WTC11 (cell line): ENCODE data around the gene TMEM120B. TPM values are rescaled to one million over a fixed set of nuclear protein-coding genes. Genes with fewer than 3 reads are reported as not detected.

Experiments used
- ATAC-seq: fragments of 200-7000 bp; cut with Tn5 transposase; 2 replicates; pipeline ENCODE4 v1.10.0; 2021; ENCODE audit warnings: mild to moderate bottlenecking, moderate library complexity
- CTCF ChIA-PET: fragments of 300-600 bp; sonication (Branson Sonifier 250); formaldehyde crosslinking; loops from one replicate; lab custom pipeline; 2021; ENCODE audit warnings: antibody characterized with exemption; lab: Charles Lee
- POLR2A ChIA-PET: fragments of 350-600 bp; sonication (Branson Sonifier 250); formaldehyde crosslinking; loops from one replicate; lab custom pipeline; 2021; ENCODE audit warnings: antibody characterized with exemption; lab: Charles Lee
- DNase-seq: peaks from one replicate; pipeline ENCODE4 v3.0.0; 2021; ENCODE audit warnings: low spot score
- H3K27ac Mint-ChIP-seq: 2 replicates; pipeline ENCODE4 v1.8.0; 2021; ENCODE audit warnings: mixed read lengths
- H3K27me3 Mint-ChIP-seq: 2 replicates; pipeline ENCODE4 v1.8.0; 2021; ENCODE audit warnings: low read depth, mild to moderate bottlenecking, moderate library complexity, mixed read lengths
- H3K36me3 Mint-ChIP-seq: 2 replicates; pipeline ENCODE4 v1.8.0; 2021; ENCODE audit warnings: mixed read lengths
- H3K4me1 Mint-ChIP-seq: 2 replicates; pipeline ENCODE4 v1.8.0; 2022; ENCODE audit warnings: mixed read lengths
- H3K4me3 Mint-ChIP-seq: 2 replicates; pipeline ENCODE4 v1.8.0; 2021; ENCODE audit warnings: mild to moderate bottlenecking, moderate library complexity, mixed read lengths
- H3K9me3 Mint-ChIP-seq: 2 replicates; pipeline ENCODE4 v1.8.0; 2021; ENCODE audit warnings: mixed read lengths
- AFF4 ChIP-seq: sonication (generic); formaldehyde crosslinking; IDR thresholded peaks from 2 replicates; pipeline ENCODE4 v1.8.1; 2023; ENCODE audit warnings: mild to moderate bottlenecking, missing genetic modification reagents, borderline replicate concordance
- E2F4 ChIP-seq: sonication (generic); formaldehyde crosslinking; IDR thresholded peaks from 2 replicates; pipeline ENCODE4 v1.8.1; 2022; ENCODE audit warnings: low read depth, mild to moderate bottlenecking, moderate library complexity, missing genetic modification reagents, borderline replicate concordance
- ELF4 ChIP-seq: sonication (generic); formaldehyde crosslinking; IDR thresholded peaks from 2 replicates; pipeline ENCODE4 v1.8.1; 2022; ENCODE audit warnings: low read depth, mild to moderate bottlenecking, moderate library complexity, missing genetic modification reagents
- ERG ChIP-seq: fragments of 250-450 bp; sonication (Bioruptor Pico); IDR thresholded peaks from 2 replicates; pipeline ENCODE4 v1.8.0; 2021; ENCODE audit warnings: mild to moderate bottlenecking
- FOXK1 ChIP-seq: sonication (generic); formaldehyde crosslinking; IDR thresholded peaks from 2 replicates; pipeline ENCODE4 v1.8.0; 2022; ENCODE audit warnings: mild to moderate bottlenecking, moderate library complexity, missing genetic modification reagents
- FOXP1 ChIP-seq: sonication (generic); formaldehyde crosslinking; IDR thresholded peaks from 2 replicates; pipeline ENCODE4 v1.8.0; 2022; ENCODE audit warnings: missing genetic modification reagents, mild to moderate bottlenecking, moderate library complexity, borderline replicate concordance
- GABPB1 ChIP-seq: sonication (generic); formaldehyde crosslinking; IDR thresholded peaks from 2 replicates; pipeline ENCODE4 v1.8.1; 2023; ENCODE audit warnings: mild to moderate bottlenecking, missing genetic modification reagents
- HMGXB4 ChIP-seq: sonication (generic); formaldehyde crosslinking; IDR thresholded peaks from 2 replicates; pipeline ENCODE4 v1.8.1; 2023; ENCODE audit warnings: mild to moderate bottlenecking, moderate library complexity, missing genetic modification reagents
- PREB ChIP-seq: sonication (generic); formaldehyde crosslinking; IDR thresholded peaks from 2 replicates; pipeline ENCODE4 v1.8.1; 2022; ENCODE audit warnings: mild to moderate bottlenecking, missing genetic modification reagents, moderate library complexity, borderline replicate concordance
- RELA ChIP-seq: sonication (generic); formaldehyde crosslinking; IDR thresholded peaks from 2 replicates; pipeline ENCODE4 v1.8.1; 2022; ENCODE audit warnings: missing genetic modification reagents, mild to moderate bottlenecking, borderline replicate concordance
- RORB ChIP-seq: fragments of 250-450 bp; sonication (Bioruptor Pico); IDR thresholded peaks from 2 replicates; pipeline ENCODE4 v1.9.0; 2021; ENCODE audit warnings: mild to moderate bottlenecking
- TCF7 ChIP-seq: sonication (generic); formaldehyde crosslinking; IDR thresholded peaks from 2 replicates; pipeline ENCODE4 v1.8.0; 2022; ENCODE audit warnings: mild to moderate bottlenecking, low read depth, missing genetic modification reagents, moderate library complexity
- TEAD1 ChIP-seq: sonication (generic); formaldehyde crosslinking; IDR thresholded peaks from 2 replicates; pipeline ENCODE4 v1.8.0; 2022; ENCODE audit warnings: mild to moderate bottlenecking, missing genetic modification reagents
- USF1 ChIP-seq: sonication (generic); formaldehyde crosslinking; IDR thresholded peaks from 2 replicates; pipeline ENCODE4 v1.8.0; 2022; ENCODE audit warnings: mild to moderate bottlenecking, missing genetic modification reagents
- ZMAT4 ChIP-seq: fragments of 250-450 bp; sonication (Bioruptor Pico); IDR thresholded peaks from 2 replicates; pipeline ENCODE4 v1.9.0; 2021; ENCODE audit warnings: mild to moderate bottlenecking
- ZNF281 ChIP-seq: sonication (generic); formaldehyde crosslinking; IDR thresholded peaks from 2 replicates; pipeline ENCODE4 v1.8.0; 2023; ENCODE audit warnings: mild to moderate bottlenecking, missing genetic modification reagents
- ZNF416 ChIP-seq: fragments of 250-450 bp; sonication (Bioruptor Pico); IDR thresholded peaks from 2 replicates; pipeline ENCODE4 v1.9.0; 2021; ENCODE audit warnings: mild to moderate bottlenecking, inconsistent platforms
- ZNF671 ChIP-seq: fragments of 250-450 bp; sonication (Bioruptor Pico); IDR thresholded peaks from 2 replicates; pipeline ENCODE4 v1.8.0; 2021; ENCODE audit warnings: mild to moderate bottlenecking
- ZSCAN18 ChIP-seq: fragments of 250-450 bp; sonication (Bioruptor Pico); IDR thresholded peaks from 2 replicates; pipeline ENCODE4 v2.1.2; 2022; ENCODE audit warnings: mild to moderate bottlenecking, moderate library complexity
- total RNA-seq: library from RNA; stranded (reverse); gene quantifications from 3 replicates; pipeline ENCODE4 v1.2.3, GENCODE V29; 2021

Gene TMEM120B
- total RNA-seq, 1 experiment from 2014 or later = 36.9 TPM

- H3K27me3 Mint-ChIP-seq = no peaks in the 10 kb centered on the region
- no peaks in the 10 kb centered on the region for H3K9me3 Mint-ChIP-seq
- DNase-seq (peak; percentile 83), ATAC-seq (peak; percentile 59)
- ChIA-PET CTCF (interaction anchor here (0.8 to 12.5 kb wide), 8 partner anchors 4 to 338 kb away, joined by 3 to 532 read pairs (median 6); partner anchors contain the start of genes PSMD9, RHOF and SETD1B), POLR2A (interaction anchor here (0.6 to 11.7 kb wide), 7 partner anchors 6 to 1172 kb away, joined by 3 to 161 read pairs (median 8); partner anchors contain the start of genes PSMD9, RHOF and TMEM120B)
- peak overlapping the region; percentile 79 for H3K4me3 Mint-ChIP-seq
- peaks cover 11% of the 10 kb centered on the region for H3K36me3 Mint-ChIP-seq
- H3K4me1 Mint-ChIP-seq = peaks cover 42% of the 10 kb centered on the region
- peak overlapping the region; percentile 100 for H3K27ac Mint-ChIP-seq
- TF ChIP-seq RELA (CRISPR knock-in tag) (no peak), ZSCAN18 (CRISPR knock-in tag) (no peak), ZNF416 (CRISPR knock-in tag) (peak; percentile 43; the same call in 1 of the 2 replicates), AFF4 (CRISPR knock-in tag) (0 out of 2 replicates have a peak, but pooled peaks have one; percentile 23), E2F4 (no peak), TCF7 (no peak), ZNF281 (no peak), HMGXB4 (CRISPR knock-in tag) (0 out of 2 replicates have a peak, but pooled peaks have one; percentile 8), RORB (CRISPR knock-in tag) (peak; percentile 52; the same call in 1 of the 2 replicates), ZMAT4 (no peak), PREB (no peak), ZNF671 (no peak), ERG (no peak), FOXP1 (CRISPR knock-in tag) (no peak), ELF4 (CRISPR knock-in tag) (no peak), GABPB1 (CRISPR knock-in tag) (peak; percentile 44; the same call in 1 of the 2 replicates), USF1 (CRISPR knock-in tag) (no peak; the same call in 1 of the 2 replicates), TEAD1 (CRISPR knock-in tag) (no peak), FOXK1 (CRISPR knock-in tag) (peak; percentile 28; the same call in 1 of the 2 replicates)
Measured at GRCh38 chr12:121802843-121803698, 90.5 kb downstream of the TMEM120B start.
